Measurements from ENCODE around the gene MLEC.
"Not testable (repeated sequence)": the region's sequence is repeated elsewhere in the genome, so short reads cannot be mapped to it uniquely, and the experiment has no call there.

MLEC gene

GRCh38 chr12:120720234-120720986, 33.5 kb downstream of the MLEC start:
- DNase-seq, result peak in 34 of 56 donors; percentile 7 to 66 (median 34)

- DNase-seq, result no peak
These were observed 34.2 kb downstream of the MLEC start for GRCh38 chr12:120720987-120721801.

DNA sequence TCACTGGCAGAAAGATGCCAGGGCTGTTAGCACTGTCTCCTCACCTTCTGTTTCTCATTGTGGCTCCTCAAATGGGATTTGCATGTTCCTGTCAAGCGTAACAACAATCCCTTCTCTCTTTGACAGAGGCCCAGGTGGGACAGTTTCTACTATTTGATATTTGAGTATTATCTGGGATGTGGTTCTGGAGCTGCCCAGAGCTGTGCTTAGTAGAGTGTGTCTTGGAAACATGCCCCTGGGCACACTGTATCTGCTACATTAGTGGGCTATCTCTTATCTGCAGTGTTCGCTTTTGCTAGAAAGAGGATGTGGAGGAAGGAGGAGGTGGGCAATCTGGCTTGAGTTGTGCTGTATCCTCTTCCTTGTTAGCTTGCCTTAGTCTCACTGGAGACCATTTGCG, 34.9 kb downstream of the MLEC start:
- DNase-seq, result no peak

DNA sequence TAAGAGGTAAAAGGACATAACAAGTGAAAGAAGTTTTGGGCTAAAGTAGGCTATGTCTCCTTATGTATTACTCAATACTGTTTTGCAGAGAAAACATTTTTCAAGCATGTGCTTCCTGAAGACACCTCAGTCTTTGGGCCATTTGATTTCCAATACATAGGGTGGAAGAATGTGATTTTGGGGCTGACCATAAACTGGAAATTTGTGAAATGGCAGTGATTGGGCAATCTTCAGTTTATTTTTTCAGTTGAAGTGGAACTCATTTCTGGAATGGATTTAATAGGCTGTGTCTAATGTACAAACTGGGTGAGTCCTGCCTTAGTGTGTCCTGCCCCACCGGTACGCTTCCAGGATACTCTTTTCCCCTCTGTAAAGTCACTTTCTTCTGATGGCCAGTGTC, 35.8 kb downstream of the MLEC start:
- DNase-seq, result no peak

- no peak for DNase-seq
These were observed 37.8 kb downstream of the MLEC start for GRCh38 chr12:120724720-120725119.

- no peak for DNase-seq
These were observed 38.3 kb downstream of the MLEC start for GRCh38 chr12:120725151-120725658.

GRCh38 chr12:120725659-120726509, 38.9 kb downstream of the MLEC start, which contains the start of gene ACADS:
ACADS (plus strand) TSS chr12:120725826; CDS start chr12:120725886, 60 bp downstream.
- peak in 53 of 56 donors; percentile 9 to 85 (median 64) for DNase-seq

DNA sequence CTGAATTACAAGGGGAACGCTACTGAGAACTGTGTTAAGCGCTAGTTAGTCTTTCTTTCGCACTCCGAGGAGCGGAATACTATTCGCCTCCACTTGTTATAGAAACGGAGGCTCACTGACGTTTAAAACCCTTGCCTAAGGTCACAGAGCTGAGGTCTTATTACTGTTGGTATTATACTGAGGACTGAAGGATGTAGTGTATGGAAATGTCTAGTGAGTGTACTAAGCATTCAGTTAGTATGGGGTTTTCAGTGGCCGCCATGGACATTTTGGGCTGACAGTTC, 39.5 kb downstream of the MLEC start:
- DNase-seq, result no peak

DNA sequence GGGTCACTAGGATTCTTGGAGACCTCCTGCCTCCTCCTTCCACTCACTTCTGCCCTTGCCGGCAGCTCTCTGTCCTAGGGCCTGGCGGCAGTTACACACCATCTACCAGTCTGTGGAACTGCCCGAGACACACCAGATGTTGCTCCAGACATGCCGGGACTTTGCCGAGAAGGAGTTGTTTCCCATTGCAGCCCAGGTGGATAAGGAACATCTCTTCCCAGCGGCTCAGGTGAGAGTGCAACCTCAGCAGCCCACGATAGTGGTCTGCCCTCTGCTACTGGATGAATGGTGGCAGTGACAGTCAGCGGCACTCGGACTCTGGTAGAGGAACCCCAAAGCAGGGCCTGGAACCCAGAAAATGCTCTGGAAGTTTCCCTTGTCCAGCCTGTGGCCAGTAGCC, 40.0 kb downstream of the MLEC start:
- no peak for DNase-seq

DNA sequence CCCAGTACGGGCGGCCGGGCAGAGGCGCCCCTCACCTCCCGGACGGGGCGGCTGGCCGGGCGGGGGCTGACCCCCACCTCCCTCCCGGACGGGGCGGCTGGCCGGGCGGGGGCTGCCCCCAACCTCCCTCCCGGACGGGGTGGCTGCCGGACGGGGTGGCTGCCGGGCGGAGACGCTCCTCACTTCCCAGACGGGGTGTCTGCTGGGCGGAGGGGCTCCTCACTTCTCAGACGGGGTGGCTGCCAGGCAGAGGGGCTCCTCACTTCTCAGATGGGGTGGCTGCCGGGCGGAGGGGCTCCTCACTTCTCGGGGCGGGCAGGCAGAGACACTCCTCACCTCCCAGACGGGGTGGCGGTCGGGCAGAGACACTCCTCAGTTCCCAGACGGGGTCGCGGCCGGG, 45.2 kb downstream of the MLEC start:
- DNase-seq, result not testable (repeated sequence)

DNA sequence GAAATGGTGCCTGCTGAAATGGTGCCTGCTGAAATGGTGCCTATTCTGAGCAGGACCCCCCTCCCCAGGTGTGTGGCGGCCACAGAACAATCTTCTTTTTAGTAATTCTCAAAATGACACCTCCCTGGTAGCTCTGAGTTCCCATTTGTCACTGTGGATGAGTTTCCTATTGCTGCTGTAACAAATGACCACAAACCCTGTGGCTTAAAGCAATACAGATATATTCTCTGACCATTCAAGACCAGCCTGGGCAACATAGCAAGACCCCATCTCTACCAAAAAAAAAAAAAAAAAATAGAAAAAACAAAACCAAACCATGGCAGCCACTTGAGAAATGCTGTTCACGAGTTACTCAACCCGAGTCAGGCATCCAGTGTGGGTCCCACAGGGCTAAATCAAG, 46.6 kb downstream of the MLEC start:
- DNase-seq, result no peak

GRCh38 chr12:120734210-120734609, 47.3 kb downstream of the MLEC start:
- DNase-seq, result no peak

- DNase-seq, result no peak
These were observed 48.2 kb downstream of the MLEC start for GRCh38 chr12:120735181-120735580.

DNA sequence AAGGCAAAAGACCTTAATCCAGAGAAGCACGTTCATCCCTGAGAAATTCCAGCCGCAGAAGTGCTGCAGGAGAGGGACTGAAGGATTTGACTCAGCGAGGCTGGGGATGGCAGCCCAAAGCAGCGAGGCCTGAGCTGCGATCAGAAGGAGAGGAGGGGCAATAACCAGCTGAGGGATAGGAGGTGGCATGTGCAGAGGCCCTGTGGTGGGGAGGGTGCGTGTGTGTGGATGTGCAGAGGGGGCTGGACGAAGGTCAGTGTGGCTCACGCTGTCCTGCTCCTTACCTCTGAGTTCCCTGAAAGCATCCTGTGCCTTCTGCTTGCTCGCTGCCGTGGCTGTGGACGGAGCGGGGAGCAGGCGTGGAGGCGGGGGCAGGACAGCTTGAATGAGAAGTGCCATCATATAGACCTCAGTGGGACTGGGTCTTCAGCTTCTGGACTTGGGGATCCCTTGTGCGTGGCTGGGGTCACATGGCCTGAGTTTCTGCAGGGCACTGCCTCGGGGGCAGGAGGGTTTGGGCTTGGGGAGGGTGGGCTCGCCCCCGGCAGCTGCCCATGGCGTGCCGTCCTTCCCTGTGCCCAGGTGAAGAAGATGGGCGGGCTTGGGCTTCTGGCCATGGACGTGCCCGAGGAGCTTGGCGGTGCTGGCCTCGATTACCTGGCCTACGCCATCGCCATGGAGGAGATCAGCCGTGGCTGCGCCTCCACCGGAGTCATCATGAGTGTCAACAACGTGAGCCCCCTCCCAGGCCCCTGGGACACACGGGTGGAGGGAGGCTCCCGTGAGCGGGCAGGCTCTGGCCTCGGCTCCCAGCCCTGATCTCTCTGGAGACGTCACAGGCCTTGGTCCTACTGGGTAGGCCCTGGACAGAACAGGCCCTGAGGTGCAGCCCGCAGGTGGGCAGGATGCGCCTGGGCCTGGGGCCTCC, 49.7 kb downstream of the MLEC start:
- DNase-seq, result no peak

- DNase-seq, result peak in 2 of 56 donors; percentile 7 to 11
These were observed 50.8 kb downstream of the MLEC start for GRCh38 chr12:120737557-120738251.

DNA sequence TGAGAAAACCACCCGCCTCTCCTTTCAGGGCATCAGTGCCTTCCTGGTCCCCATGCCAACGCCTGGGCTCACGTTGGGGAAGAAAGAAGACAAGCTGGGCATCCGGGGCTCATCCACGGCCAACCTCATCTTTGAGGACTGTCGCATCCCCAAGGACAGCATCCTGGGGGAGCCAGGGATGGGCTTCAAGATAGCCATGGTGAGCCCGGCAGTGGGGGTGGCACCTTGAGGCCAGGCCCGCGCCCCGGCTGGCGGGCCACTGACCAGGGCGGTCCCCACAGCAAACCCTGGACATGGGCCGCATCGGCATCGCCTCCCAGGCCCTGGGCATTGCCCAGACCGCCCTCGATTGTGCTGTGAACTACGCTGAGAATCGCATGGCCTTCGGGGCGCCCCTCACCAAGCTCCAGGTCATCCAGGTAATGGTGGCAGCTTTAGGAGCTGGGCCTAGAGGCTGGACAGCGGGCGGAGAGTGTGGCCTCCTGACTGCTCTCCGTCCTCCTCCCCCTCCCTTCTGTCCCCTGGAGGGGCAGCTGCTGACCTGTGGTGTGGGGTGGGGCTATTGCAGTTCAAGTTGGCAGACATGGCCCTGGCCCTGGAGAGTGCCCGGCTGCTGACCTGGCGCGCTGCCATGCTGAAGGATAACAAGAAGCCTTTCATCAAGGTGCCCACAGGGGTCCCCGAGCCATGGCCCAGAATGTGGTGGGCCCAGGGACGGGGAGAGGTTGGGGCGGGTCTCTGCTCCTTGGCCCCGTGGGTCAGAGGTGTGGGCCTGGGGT, 51.5 kb downstream of the MLEC start:
- peak in 2 of 56 donors; percentile 7 to 50 for DNase-seq

- DNase-seq, result no peak
These were observed 52.2 kb downstream of the MLEC start for GRCh38 chr12:120739031-120739762.
